GM19193 (cell line): ENCODE data around the gene PHF2.

Experiments
- POLR2A ChIP-seq: IDR thresholded peaks from 4 replicates; pipeline ENCODE4 v1.6.1; 2011; ENCODE audit not compliant: insufficient read depth, insufficient read length; ENCODE audit errors: extremely low read depth

The PHF2 gene

DNA sequence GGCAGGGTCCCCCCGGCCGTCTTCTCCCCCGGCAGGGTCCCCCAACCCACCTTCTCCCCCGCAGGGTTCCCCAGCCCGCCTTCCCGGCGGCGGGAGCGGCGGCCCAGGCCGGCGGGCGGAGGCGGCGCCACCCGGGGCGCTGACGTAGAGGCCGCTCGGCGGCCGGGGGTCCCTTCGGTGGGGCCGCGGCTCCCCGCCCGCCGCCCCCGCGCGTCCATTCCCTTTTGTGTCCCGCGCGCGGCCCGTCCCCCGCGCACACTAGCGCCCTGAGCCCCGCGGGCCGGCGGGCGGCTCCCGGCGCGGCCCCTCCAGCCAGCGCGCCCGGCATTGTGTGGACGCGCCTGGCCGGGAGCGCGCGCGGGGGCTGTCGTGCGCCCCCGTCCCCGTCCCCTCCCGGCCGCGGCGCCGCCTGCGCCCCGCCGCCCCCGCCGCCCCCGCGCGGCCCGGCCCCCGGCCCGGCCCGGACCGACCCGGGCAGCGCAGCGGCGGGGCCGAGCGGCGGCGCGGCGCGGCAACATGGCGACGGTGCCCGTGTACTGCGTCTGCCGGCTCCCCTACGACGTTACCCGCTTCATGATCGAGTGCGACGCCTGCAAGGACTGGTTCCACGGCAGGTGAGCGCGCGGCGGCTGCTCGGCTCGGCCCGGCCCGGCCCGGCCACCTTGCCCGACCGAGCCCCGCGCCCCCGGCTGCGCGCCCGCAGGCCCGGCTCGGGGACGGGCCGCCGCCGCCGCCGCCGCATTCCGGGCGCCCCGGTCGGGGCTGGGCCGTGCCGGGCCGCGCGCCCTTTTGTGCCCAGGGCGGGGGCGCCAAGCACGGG lies at the start of gene PHF2:
TSS of gene PHF2 (plus strand) at position 327 of the 820 bp plus-strand sequence. CDS start at position 517, 190 bp downstream.
- peak; percentile 49 for TF ChIP-seq POLR2A

DNA sequence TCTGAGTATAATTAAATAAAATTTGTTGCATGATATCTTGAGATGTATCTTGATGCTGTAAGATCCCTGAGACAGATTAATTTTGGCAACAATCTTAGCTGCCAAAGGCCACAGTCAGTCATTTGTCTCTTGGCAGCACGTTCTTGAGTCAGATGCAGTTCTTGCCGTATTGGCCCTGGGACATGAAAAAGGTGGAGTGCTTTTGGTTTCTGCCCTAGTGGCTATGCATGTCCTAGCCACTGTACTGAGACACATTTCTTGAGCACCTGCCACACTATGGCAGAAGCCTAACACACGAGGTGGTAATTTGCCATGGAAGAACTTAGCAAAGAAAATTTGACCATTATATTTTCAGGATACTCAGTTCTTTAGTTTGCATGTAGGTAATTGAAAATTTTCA lies 45.0 kb upstream of the PHF2 start:
- no peak for TF ChIP-seq POLR2A

DNA sequence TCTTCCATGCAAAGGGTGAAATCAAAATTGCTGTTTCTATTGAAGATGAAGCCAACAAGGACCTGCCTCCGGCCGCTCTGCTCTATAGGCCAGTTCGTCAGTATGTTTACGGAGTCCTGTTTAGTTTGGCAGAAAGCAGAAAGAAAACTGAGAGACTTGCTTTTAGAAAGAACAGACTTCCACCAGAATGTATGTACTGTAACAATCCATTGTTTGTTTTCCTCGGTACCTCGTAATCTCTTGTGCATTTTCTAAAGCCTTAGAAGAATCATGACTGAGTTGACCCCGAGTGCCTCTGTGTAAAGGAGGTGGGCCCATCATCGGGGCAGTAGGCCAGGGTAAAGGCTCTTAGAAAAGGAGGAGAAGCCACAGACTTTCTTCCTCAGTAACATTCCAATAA lies 44.2 kb upstream of the PHF2 start:
- no peak for TF ChIP-seq POLR2A

DNA sequence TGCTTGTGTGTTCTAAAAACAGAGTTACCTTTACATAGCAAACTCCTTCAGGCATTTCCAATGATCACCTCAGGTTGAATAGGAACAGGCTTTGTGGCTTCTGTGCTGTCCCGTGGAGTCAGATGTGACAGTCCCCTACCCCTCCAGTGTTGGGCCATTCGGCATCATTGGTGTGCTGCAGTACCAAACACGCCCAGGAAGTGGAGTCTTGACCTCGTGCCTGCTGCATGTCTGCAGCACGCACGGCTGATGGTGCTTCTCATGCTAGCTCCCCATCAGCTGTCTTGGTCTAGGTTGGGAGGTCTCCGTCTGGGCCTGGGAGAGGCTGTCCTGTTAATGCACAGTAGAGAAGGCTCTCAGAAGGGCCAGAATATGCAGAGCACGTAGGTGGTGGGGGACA lies 42.5 kb upstream of the PHF2 start:
- TF ChIP-seq POLR2A, result no peak

DNA sequence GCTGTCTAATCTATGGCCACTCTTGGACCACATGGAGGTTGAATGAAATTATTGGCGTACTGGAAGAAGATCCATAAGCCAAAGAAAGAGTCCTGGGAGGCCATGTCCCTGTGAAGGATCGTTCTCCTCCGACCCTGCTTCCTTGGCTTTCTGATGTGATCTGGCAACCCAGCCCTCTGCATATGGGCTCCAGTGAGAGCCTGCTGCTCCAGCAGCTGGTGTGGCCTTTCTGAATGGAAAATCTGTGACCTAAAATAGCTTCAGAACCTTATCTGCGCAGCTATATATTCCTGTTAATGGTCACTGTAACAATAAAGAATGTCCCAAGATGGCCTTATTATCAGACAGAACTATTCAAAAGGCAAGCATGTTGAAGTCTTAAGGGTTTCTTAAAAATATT lies 40.2 kb upstream of the PHF2 start:
- no peak for TF ChIP-seq POLR2A

DNA sequence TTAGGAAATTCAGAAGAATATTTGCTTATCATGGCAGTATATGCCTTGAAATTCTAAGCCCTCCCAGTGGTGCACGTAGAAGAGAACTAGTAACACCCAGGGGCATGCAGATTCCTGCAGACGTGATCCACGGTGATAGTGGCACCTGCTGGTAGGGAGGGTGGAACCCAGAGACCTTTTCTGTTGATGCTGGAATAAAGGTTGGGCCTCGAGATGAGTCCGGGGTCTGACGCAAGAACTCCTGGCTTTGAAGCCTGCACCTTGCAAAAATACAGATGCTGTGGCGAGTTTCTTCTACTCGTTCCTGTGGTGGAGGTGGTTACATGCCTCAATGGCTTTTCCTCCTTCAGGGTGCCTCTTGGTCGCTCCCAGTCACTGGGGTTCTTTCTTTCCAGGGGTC lies 39.5 kb upstream of the PHF2 start:
- TF ChIP-seq POLR2A, result no peak

DNA sequence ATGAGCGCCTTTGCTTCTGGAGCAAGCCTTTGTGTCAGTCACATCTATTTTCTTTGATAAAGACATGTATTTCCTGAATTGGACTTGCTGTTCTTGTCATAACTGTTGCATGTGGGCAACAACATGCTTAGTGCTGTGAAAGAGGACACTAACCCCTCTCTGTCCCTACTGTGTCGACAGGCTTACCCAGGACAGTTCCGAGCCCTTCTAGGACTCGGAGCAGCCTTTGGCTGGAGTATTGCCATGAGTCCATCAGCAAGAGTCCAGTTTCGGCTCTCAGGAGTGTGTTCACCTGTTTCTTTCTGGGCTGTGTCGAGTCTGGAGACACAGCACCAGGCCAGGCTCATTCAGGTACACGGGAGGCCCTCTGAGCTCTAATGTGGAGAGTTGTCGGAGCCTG lies 36.1 kb upstream of the PHF2 start:
- no peak for TF ChIP-seq POLR2A

DNA sequence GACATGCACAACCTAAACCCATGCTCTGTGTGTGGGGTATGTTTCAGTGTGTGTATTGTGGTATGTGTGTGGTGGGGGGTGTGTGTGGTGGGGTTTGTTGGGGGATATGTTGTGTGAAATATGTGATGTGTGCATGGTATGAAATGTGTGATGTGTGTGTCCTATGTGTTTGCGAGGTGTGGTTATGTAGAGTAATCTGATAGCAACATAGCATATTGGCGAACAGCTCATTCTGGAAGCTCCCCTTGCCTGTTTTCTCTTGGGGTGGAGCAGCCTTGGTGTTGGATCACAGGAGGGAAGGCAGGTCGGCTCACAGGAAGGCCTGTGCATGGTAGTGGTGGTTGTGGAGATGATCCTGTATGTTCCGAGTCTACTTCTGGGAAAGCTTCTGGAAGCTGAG lies 35.4 kb upstream of the PHF2 start:
- TF ChIP-seq POLR2A, result no peak

DNA sequence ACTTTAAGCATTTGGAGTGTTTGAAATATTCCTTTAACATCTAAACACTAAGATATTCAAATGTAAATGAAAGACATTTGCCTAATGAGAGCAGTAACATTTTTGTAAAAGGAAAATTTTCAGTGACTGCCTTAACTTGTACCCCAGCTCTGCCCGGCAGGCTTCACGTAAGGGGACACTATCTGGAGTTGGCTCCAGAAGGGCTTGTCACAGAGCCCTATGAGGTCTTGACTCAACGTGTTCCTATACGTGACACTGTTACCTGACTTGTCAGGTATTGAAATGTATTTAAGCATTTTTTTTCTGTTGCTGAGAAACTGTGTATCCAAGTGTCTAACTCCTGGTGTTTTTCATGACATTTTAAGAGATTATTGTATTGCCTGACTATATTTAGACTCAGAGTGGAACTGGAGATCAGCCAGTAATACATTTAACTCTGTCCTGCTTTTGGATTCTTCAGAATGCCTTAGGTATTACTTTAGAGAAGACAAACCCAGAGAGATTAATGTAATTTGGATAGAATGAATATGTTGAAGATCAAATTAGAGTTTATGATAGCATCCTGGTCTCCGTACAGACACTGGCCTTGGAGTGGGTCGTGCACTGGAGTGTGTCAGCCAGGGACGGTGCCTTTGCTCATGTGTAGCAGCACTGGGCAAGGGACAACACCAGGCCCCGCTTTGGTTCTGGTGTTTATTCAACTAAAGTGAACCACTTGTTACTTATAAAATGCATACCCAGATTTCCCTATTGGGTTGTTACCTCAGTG lies 34.6 kb upstream of the PHF2 start:
- no peak for TF ChIP-seq POLR2A

DNA sequence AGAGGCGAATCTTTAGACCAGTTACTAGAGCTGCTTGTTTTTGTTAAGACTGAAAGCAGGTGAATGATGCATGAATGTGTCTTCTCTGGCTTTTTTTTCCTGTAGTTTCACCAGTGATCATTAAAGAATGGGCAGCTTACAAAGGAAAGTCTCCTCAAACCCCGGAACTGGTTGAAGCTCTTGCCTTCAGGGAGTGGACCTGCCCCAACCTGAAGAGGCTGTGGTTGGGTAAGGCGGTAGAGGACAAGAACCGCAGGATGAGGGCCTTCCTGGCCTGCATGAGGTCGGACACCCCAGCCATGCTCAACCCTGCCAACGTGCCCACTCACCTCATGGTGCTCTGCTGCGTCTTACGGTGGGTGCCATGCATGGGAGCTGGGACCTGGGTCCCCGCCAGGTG lies 33.3 kb upstream of the PHF2 start:
- no peak for TF ChIP-seq POLR2A

DNA sequence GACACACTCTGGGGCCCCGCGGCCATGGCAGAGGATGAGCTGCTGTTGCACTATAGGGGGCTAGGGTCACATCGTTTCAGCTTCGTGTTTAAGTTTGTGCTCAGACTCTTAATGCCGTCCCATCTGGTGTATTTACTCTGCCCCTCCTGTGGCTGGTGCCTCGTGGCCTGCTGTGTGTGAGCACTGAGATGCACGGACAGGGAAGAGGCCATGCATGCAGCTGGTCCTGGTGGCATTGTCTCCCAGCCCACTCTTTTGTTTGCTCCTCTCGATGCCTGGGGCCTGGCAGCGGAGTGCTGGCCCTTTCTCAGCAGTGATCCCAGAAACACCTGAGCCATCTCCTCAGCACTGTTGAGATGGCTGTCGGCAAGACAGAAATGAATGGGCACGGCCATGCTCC lies 30.0 kb upstream of the PHF2 start:
- TF ChIP-seq POLR2A, result no peak

DNA sequence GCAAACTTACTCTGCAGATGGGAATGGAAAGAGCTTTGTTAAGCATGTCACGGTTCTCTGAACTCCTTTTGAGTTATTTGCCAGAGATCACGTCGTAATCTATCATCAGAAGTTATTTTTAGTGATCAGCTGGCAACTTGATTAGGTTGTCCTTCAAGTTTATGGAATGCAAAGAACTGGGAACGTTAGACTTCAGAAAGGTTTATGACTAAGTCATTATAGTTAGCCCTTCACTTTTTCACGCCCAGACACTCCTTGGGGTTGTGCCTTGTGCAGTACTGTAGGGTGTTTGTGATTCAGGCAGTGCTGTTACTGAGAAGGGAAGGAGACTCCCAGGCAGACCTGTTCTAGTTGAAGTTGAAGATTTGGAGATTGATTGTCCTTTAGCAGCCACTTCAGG lies 26.8 kb upstream of the PHF2 start:
- TF ChIP-seq POLR2A, result no peak

DNA sequence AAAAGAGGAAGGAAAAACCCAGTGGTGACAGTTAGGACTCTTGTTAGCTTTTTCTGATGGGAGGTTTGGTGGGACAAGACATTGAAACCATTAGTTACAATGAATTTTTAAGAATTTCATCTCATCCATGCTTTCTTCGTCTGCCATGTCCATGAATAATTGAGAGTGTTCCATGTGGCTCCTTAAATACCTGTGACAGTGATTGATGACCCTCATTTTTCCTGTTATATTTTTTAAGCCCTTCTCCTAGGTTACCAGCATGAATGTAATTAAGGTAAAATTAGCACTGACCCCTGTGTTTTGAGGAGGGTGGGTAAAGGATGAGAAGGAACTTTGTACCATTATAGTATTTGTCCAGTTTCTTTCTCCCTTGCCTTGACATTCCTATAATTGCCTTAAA lies 23.5 kb upstream of the PHF2 start:
- TF ChIP-seq POLR2A, result no peak

DNA sequence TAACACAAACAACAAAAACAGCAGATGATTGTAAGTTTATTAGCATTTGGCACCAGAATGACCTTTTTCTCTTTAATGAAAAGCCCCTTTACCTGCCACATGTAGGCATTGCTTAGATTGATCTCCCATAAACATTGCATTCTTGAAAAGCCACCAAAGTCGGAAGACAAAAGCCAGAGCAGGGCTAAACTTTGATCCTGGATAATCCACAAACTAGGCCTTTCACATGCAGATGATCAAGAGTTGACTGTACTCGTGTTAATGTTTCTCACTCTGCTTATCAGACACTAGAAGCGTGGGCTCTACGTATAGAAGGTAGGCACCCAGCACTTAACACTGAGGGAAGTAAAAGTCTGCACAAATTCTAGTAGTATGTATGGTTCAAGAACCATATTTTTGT lies 21.0 kb upstream of the PHF2 start:
- TF ChIP-seq POLR2A, result no peak

DNA sequence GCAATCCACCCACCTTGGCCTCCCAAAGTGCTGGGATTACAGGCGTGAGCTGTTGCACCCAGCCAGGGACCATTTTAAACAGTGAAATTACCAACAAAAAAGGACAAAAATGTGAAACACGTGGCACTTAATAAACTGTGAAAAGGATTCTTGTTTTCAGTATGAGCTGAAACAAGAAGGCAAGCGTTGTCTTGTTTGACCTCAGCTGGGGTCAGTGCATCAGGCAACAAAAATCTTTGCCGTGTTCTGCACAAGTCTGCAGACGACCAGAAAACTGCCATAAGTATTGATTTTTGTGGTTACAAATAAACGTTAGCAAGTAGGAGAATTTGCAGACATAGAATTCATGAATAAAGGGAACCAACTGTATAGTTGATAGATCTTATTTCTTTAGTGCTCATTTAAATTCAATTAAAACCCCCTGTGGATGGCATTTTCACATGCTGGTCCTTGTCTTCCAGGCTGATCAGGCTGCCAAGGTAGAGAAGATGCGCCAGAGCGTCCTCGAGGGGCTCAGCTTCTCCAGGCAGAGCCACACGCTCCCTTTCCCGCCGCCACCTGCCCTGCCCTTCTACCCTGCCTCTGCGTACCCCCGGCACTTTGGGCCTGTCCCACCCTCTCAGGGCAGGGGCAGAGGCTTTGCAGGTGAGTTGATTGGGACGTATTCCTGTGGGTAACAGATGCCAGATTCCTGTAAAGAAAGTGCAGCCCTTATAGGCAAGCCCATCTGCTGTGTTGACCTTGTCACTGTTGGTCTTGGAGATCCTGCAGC lies 18.8 kb upstream of the PHF2 start:
- TF ChIP-seq POLR2A, result no peak
